K562 treated with DMSO at 1 percent for 4 hours (cell line): Measurements from ENCODE around the gene NT5C1B. TPM values are rescaled to one million over a fixed set of nuclear protein-coding genes. Genes with fewer than 3 reads are reported as not detected.

Source experiments
- total RNA-seq: library from RNA; unstranded; fragments of 300-600 nt; gene quantifications from 2 replicates; pipeline ENCODE4 v1.2.3, GENCODE V29; 2022; ENCODE audit not compliant: insufficient read depth

The NT5C1B gene
- total RNA-seq = not detected in 2 replicates

DNA sequence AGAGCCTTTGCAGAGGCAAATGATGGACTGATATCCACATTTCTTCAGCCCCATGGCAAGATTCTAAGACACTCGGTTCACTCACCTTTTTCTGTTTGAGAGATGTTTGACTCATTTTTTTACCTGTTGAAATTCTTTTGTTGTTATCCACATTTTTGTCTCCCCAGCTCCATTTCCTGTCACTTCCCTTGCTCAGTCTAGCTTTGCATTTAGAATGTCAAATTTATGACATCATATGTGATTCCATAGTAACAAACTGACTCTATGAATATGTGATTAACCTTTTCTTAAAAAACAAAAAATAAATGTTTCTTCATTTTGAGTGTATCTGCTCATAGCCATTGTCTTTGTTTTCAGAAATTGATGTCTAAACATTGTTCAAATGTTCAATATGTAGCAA is at the start of gene NT5C1B:
TSS of gene NT5C1B (minus strand) at position 216 of the 400 bp plus-strand sequence. CDS start at position 115, 101 bp downstream.

DNA sequence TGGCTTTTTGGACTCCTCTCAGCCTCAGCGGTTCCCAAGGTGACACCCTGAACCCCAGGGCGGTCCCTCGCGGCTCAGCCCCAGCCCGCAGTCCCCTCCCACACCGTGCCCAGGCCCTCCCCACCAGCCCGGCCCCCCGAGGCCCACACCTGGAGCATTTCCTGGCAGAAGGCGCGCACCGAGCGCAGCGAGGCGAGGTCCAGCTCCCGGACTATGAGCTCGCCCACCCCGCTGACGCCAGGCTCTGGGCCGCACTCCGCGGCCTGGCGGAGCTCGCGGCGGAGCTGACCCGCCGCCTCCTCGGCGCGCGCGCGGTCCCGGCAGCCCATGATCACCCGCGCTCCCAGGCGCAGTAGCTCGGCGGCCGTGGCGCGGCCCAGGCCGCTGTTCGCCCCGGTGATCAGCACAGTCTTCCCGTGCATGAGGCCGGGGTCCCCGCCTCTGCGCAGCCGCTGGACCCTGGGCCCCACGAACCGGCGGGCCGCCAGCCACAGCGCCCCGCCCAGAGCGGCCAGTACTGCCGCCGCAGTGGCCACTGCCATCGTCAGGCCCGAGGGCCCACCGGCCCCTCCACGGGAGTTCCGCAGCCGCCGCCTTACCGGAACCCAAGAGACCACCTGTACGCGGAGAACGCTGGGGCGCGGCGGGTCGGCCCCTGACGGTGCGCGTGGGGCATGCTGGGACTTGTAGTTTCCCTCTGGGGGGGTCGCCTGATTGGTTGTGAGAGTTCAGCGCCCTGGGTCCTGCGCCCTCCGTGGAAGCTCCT is 29.2 kb downstream of the NT5C1B start, which contains the start of gene RDH14:
TSS of gene RDH14 (minus strand) at position 623 of the 766 bp plus-strand sequence. CDS start at position 542, 81 bp downstream.

Other genes starting within 250 kb of the NT5C1B start
- 11.7 and 12.3 TPM in 2 replicates for gene RDH14, start 28.9 kb downstream of the NT5C1B start, total RNA-seq